IPS DF 6.9 (cell line): ENCODE results near the gene VPS26B.

ENCODE experiments used
- DNase-seq: peaks from one replicate; pipeline ENCODE4 v3.0.0-alpha.2; 2013; ENCODE audit warnings: low read depth, low spot score
- H3K27ac ChIP-seq: one replicate; pipeline ENCODE4 v1.5.1; 2013; ENCODE audit warnings: low read length, control low read depth
- H3K27me3 ChIP-seq: 2 replicates; pipeline ENCODE4 v1.6.1; 2013; ENCODE audit warnings: mild to moderate bottlenecking, low read length; ENCODE audit not compliant: control insufficient read depth, insufficient read depth
- H3K36me3 ChIP-seq: 2 replicates; pipeline ENCODE4 v1.6.1; 2013; ENCODE audit warnings: low read length; ENCODE audit not compliant: control insufficient read depth, insufficient read depth
- H3K4me1 ChIP-seq: 2 replicates; pipeline ENCODE4 v1.6.1; 2013; ENCODE audit warnings: low read length; ENCODE audit not compliant: control insufficient read depth, insufficient read depth
- H3K4me3 ChIP-seq: 2 replicates; pipeline ENCODE4 v1.5.1; 2013; ENCODE audit warnings: mild to moderate bottlenecking, low read length
- H3K9me3 ChIP-seq: 2 replicates; pipeline ENCODE4 v1.6.1; 2013; ENCODE audit warnings: low read length, inconsistent platforms; ENCODE audit not compliant: control insufficient read depth, insufficient read depth
- WGBS: extraction: QIAGEN DNeasy Blood & Tissue Kit; methylation state at CpG from one replicate; pipeline ENCODE4 v1.1.7; 2013; ENCODE audit warnings: mixed read lengths, missing lambda C conversion rate; ENCODE audit not compliant: insufficient read length, insufficient coverage; 5-methylcytosine and 5-hydroxymethylcytosine counted together

The VPS26B gene

DNA sequence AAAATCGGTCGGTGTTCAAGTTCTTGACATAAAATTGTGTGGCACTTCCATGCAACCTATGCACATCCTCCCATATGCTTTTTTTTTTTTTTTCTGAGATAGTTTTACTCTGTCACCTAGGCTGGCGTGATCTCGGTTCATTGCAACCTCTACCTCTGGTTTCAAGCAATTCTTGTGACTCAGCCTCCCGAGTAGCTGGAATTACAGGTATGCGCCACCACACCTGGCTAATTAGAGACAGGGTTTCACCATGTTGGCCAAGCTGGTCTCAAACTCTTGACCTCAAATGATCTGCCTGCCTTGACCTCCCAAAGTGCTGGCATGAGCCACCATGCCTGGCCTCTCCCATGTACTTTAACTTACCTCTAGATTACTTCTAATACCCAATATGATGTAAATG is 66.7 kb downstream of the VPS26B start:
- no CpG with 5 or more reads among the region's 6 CpGs for WGBS
- H3K9me3 ChIP-seq: no peaks in the 10 kb centered on the region
- H3K36me3 ChIP-seq: peaks cover 9% of the 10 kb centered on the region
- H3K27ac ChIP-seq: no peak overlapping the region
- no peak for DNase-seq
- no peaks in the 10 kb centered on the region for H3K27me3 ChIP-seq
- H3K4me3 ChIP-seq: no peak overlapping the region
- no peaks in the 10 kb centered on the region for H3K4me1 ChIP-seq

GRCh38 chr11:134292661-134293060 is 68.2 kb downstream of the VPS26B start:
- Histone ChIP-seq H3K4me3 (no peak overlapping the region), H3K36me3 (peaks cover 9% of the 10 kb centered on the region), H3K9me3 (no peaks in the 10 kb centered on the region), H3K4me1 (no peaks in the 10 kb centered on the region), H3K27ac (no peak overlapping the region), H3K27me3 (no peaks in the 10 kb centered on the region)
- WGBS: no CpG with 5 or more reads among the region's 15 CpGs
- no peak for DNase-seq

DNA sequence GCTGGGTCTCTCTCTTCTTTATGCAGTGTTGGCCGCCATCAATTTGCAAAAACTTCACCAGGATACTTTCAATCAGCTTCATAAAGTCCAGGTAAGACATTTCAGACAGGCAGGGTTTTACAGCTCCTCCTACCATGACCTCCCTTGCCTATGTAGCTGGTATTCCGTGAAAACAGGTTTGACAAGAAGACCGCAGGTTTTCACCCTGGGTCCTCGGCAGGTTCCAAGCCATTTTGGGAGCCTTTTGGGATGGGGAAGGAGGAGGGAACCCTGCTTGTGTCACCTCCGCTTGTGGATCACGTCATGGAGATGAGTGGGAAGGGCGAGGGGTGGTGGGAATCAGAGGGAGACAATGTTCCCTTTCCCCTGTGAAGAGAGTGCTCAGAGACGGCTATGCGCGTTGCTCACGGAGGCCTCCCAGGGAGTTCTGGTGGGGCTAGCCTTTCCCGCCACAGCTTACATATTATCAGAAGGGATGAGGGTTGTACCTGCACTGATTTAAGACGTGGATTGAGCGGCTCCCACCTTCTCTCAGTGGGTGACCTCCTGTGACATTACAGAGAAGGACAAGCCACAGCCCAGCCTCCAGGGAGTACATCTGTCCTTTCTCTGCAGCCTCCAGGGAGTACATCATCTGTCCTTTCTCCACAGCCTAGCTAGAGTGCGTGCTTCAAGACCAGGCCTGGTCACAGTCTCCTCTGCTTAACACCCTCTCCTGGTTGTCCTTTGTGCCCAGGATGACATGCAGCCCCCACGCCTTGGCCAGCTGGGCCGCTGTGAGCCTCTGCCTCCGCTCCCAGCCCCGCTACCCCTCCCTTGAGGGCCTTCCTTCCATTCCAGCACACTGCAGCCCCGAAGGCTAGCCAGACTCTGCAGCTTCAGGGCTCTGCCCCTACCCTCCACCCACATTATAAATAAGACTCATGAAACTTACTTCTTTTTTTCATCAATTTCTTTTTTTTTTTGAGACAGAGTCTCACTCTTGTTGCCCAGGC is 68.9 kb downstream of the VPS26B start:
- WGBS: no CpG with 5 or more reads among the region's 20 CpGs

GRCh38 chr11:134294664-134295063 is 70.2 kb downstream of the VPS26B start:
- H3K4me1 ChIP-seq: no peaks in the 10 kb centered on the region
- peaks cover 6% of the 10 kb centered on the region for H3K36me3 ChIP-seq
- H3K9me3 ChIP-seq: no peaks in the 10 kb centered on the region
- no peak for DNase-seq
- no CpG with 5 or more reads among the region's 9 CpGs for WGBS
- H3K4me3 ChIP-seq: no peak overlapping the region
- no peaks in the 10 kb centered on the region for H3K27me3 ChIP-seq
- H3K27ac ChIP-seq: no peak overlapping the region

More for the DNA sequence above, 68.9 kb downstream of the VPS26B start:
- no peak overlapping the region for H3K4me3 ChIP-seq
- no peaks in the 10 kb centered on the region for H3K27me3 ChIP-seq
- no peak overlapping the region for H3K27ac ChIP-seq
- no peaks in the 10 kb centered on the region for H3K4me1 ChIP-seq
- no peak for DNase-seq
- H3K9me3 ChIP-seq: no peaks in the 10 kb centered on the region
- peaks cover 9% of the 10 kb centered on the region for H3K36me3 ChIP-seq
